GM23338 (cell line): ENCODE measurements around the gene LARGE1. TPM values are rescaled to one million over a fixed set of nuclear protein-coding genes. Genes with fewer than 3 reads are reported as not detected.

Experiments
- ATAC-seq: fragments of 200-7000 bp; cut with Tn5 transposase; 3 replicates; pipeline ENCODE4 v1.9.1; 2020
- DNase-seq: peaks from one replicate; pipeline ENCODE4 v3.0.0-alpha.2; 2015; ENCODE audit warnings: low spot score
- H2AFZ ChIP-seq: fragments of 200-600 bp; sonication (generic); 2 replicates; pipeline ENCODE4 v1.8.0; 2016; ENCODE audit warnings: antibody characterized with exemption, mild to moderate bottlenecking, moderate library complexity
- H3F3A ChIP-seq: fragments of 200-600 bp; sonication (generic); replicated peaks from 2 replicates; pipeline ENCODE4 v1.8.0; 2017; ENCODE audit warnings: antibody characterized with exemption, mixed run types, low read depth
- H3K27ac ChIP-seq: fragments of 200-600 bp; sonication (generic); 2 replicates; pipeline ENCODE4 v1.6.1; 2016; ENCODE audit warnings: low read depth
- H3K27me3 ChIP-seq: fragments of 200-600 bp; sonication (generic); 2 replicates; pipeline ENCODE4 v1.8.0; 2016; ENCODE audit warnings: mild to moderate bottlenecking, mixed run types, moderate library complexity; ENCODE audit not compliant: insufficient read depth
- H3K36me3 ChIP-seq: fragments of 200-600 bp; sonication (generic); 2 replicates; pipeline ENCODE4 v1.8.0; 2016; ENCODE audit warnings: mild to moderate bottlenecking; ENCODE audit not compliant: insufficient read depth
- H3K4me1 ChIP-seq: fragments of 200-600 bp; sonication (generic); 2 replicates; pipeline ENCODE4 v1.8.0; 2016; ENCODE audit warnings: mild to moderate bottlenecking, moderate library complexity; ENCODE audit not compliant: insufficient read depth
- H3K4me2 ChIP-seq: fragments of 200-600 bp; sonication (generic); 2 replicates; pipeline ENCODE4 v1.7.1; 2017; ENCODE audit warnings: mixed run types
- H3K4me3 ChIP-seq: fragments of 200-600 bp; sonication (generic); 2 replicates; pipeline ENCODE4 v1.6.1; 2016; ENCODE audit warnings: mixed run types
- H3K79me2 ChIP-seq: fragments of 200-600 bp; sonication (generic); replicated peaks from 2 replicates; pipeline ENCODE4 v1.8.0; 2017; ENCODE audit warnings: mild to moderate bottlenecking; ENCODE audit not compliant: insufficient read depth
- H3K9me2 ChIP-seq: fragments of 200-600 bp; sonication (generic); 2 replicates; pipeline ENCODE4 v1.8.0; 2017; ENCODE audit not compliant: insufficient read depth
- H4K20me1 ChIP-seq: fragments of 200-600 bp; sonication (generic); replicated peaks from 2 replicates; pipeline ENCODE4 v1.8.0; 2017; ENCODE audit warnings: mild to moderate bottlenecking; ENCODE audit not compliant: insufficient read depth
- H3K27ac Mint-ChIP-seq: 2 replicates; pipeline ENCODE4 v1.8.0; 2020; ENCODE audit warnings: inconsistent platforms, mild to moderate bottlenecking, moderate library complexity, mixed read lengths
- H3K27me3 Mint-ChIP-seq: 3 replicates; pipeline ENCODE4 v1.8.0; 2022; ENCODE audit warnings: low read depth, mild to moderate bottlenecking, moderate library complexity, mixed read lengths, inconsistent platforms; ENCODE audit not compliant: insufficient read depth, poor library complexity
- H3K36me3 Mint-ChIP-seq: 3 replicates; pipeline ENCODE4 v1.8.0; 2021; ENCODE audit warnings: low read depth, mild to moderate bottlenecking, inconsistent platforms, moderate library complexity, mixed read lengths
- H3K4me1 Mint-ChIP-seq: 3 replicates; pipeline ENCODE4 v1.8.0; 2020; ENCODE audit warnings: mild to moderate bottlenecking, inconsistent platforms, mixed read lengths
- H3K4me3 Mint-ChIP-seq: 3 replicates; pipeline ENCODE4 v1.8.0; 2021; ENCODE audit warnings: moderate library complexity, mild to moderate bottlenecking, inconsistent platforms, mixed read lengths
- H3K9me3 Mint-ChIP-seq: 3 replicates; pipeline ENCODE4 v1.8.0; 2020; ENCODE audit warnings: moderate library complexity, mild to moderate bottlenecking, inconsistent platforms, mixed read lengths
- CREB1 ChIP-seq: fragments of 250-450 bp; sonication (Bioruptor Pico); IDR thresholded peaks from 2 replicates; pipeline ENCODE4 v1.5.0; 2020; ENCODE audit warnings: low read depth, mild to moderate bottlenecking, moderate library complexity
- CTCF ChIP-seq, 2 experiments: fragments of 200-600 bp in 1 of 2; sonication (generic) in 1 of 2; conservative IDR thresholded peaks; 2 replicates each; pipeline versions ENCODE4 v1.5.1 to v1.6.1; 2016 to 2017; ENCODE audit warnings: antibody characterized with exemption in 2 of 2, low read depth in 2 of 2, mild to moderate bottlenecking in 2 of 2, moderate library complexity in 1 of 2
- NANOG ChIP-seq: IDR thresholded peaks from 2 replicates; pipeline ENCODE4 v1.6.1; 2016; ENCODE audit warnings: antibody characterized with exemption, borderline replicate concordance
- STAT1 ChIP-seq: IDR thresholded peaks from one replicate; pipeline ENCODE4 v1.6.1; 2016; ENCODE audit warnings: antibody characterized with exemption; ENCODE audit not compliant: unreplicated experiment
- ZNF114 ChIP-seq: fragments of 250-450 bp; sonication (Bioruptor Pico); IDR thresholded peaks from 2 replicates; pipeline ENCODE4 v1.5.0; 2020; ENCODE audit warnings: mild to moderate bottlenecking, moderate library complexity
- polyA plus RNA-seq: library from polyadenylated mRNA; unstranded; fragments of >200 nt; fragmentation: Nextera tagmentation; extraction: Ambion mirVana; gene quantifications from 2 replicates; pipeline ENCODE4 v1.2.1, GENCODE V29; 2016
- total RNA-seq: library from RNA; depleted of rRNA; stranded (reverse); fragments of >200 nt; shearing (Covaris generic); gene quantifications from 2 replicates; pipeline ENCODE4 v1.2.3, GENCODE V29; 2014
- TF ChIP-seq, protein P1 (sequence below): IDR thresholded peaks from 2 replicates; pipeline ENCODE4 v1.6.1; 2016; ENCODE audit warnings: antibody characterized with exemption
- TF ChIP-seq, protein P2 (sequence below): fragments of 250-450 bp; sonication (Bioruptor Pico); IDR thresholded peaks from 2 replicates; pipeline ENCODE4 v1.5.0; 2020; ENCODE audit warnings: mild to moderate bottlenecking, moderate library complexity

LARGE1 gene
- total and polyA plus RNA-seq, 2 experiments from 2014 or later = 12.8 to 75.6 TPM

DNA sequence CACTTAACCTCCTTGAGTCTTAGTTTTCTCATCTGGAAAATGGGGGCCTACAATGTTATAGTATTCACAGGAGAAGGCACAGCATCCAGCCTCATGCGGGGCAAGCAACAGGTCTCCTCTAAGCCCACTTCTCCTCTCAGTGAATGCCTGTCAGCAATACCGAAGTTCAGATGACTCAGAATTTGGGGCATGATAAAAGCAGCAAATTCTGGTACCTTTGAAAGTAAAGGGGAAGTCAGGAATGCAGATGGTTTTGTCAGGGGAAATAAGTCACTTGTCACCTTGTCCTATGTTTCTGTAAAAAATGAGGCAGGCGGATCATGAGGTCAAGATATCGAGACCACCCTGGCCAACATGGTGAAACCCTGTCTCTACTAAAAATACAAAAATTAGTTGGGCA, 350.2 kb downstream of the LARGE1 start (continued):
- no peak for TF ChIP-seq CREB1
- TF ChIP-seq, protein P1, sequence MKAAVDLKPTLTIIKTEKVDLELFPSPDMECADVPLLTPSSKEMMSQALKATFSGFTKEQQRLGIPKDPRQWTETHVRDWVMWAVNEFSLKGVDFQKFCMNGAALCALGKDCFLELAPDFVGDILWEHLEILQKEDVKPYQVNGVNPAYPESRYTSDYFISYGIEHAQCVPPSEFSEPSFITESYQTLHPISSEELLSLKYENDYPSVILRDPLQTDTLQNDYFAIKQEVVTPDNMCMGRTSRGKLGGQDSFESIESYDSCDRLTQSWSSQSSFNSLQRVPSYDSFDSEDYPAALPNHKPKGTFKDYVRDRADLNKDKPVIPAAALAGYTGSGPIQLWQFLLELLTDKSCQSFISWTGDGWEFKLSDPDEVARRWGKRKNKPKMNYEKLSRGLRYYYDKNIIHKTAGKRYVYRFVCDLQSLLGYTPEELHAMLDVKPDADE = no peak
- TF ChIP-seq, protein P2, sequence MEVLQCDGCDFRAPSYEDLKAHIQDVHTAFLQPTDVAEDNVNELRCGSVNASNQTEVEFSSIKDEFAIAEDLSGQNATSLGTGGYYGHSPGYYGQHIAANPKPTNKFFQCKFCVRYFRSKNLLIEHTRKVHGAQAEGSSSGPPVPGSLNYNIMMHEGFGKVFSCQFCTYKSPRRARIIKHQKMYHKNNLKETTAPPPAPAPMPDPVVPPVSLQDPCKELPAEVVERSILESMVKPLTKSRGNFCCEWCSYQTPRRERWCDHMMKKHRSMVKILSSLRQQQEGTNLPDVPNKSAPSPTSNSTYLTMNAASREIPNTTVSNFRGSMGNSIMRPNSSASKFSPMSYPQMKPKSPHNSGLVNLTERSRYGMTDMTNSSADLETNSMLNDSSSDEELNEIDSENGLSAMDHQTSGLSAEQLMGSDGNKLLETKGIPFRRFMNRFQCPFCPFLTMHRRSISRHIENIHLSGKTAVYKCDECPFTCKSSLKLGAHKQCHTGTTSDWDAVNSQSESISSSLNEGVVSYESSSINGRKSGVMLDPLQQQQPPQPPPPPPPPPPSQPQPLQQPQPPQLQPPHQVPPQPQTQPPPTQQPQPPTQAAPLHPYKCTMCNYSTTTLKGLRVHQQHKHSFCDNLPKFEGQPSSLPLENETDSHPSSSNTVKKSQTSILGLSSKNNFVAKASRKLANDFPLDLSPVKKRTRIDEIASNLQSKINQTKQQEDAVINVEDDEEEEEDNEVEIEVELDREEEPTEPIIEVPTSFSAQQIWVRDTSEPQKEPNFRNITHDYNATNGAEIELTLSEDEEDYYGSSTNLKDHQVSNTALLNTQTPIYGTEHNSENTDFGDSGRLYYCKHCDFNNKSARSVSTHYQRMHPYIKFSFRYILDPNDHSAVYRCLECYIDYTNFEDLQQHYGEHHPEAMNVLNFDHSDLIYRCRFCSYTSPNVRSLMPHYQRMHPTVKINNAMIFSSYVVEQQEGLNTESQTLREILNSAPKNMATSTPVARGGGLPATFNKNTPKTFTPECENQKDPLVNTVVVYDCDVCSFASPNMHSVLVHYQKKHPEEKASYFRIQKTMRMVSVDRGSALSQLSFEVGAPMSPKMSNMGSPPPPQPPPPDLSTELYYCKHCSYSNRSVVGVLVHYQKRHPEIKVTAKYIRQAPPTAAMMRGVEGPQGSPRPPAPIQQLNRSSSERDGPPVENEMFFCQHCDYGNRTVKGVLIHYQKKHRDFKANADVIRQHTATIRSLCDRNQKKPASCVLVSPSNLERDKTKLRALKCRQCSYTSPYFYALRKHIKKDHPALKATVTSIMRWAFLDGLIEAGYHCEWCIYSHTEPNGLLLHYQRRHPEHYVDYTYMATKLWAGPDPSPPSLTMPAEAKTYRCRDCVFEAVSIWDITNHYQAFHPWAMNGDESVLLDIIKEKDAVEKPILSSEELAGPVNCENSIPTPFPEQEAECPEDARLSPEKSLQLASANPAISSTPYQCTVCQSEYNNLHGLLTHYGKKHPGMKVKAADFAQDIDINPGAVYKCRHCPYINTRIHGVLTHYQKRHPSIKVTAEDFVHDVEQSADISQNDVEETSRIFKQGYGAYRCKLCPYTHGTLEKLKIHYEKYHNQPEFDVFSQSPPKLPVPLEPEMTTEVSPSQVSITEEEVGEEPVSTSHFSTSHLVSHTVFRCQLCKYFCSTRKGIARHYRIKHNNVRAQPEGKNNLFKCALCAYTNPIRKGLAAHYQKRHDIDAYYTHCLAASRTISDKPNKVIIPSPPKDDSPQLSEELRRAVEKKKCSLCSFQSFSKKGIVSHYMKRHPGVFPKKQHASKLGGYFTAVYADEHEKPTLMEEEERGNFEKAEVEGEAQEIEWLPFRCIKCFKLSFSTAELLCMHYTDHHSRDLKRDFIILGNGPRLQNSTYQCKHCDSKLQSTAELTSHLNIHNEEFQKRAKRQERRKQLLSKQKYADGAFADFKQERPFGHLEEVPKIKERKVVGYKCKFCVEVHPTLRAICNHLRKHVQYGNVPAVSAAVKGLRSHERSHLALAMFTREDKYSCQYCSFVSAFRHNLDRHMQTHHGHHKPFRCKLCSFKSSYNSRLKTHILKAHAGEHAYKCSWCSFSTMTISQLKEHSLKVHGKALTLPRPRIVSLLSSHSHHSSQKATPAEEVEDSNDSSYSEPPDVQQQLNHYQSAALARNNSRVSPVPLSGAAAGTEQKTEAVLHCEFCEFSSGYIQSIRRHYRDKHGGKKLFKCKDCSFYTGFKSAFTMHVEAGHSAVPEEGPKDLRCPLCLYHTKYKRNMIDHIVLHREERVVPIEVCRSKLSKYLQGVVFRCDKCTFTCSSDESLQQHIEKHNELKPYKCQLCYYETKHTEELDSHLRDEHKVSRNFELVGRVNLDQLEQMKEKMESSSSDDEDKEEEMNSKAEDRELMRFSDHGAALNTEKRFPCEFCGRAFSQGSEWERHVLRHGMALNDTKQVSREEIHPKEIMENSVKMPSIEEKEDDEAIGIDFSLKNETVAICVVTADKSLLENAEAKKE (CRISPR knock-in tag) = no peak

- Histone ChIP-seq H3K27me3 (no peaks in the 10 kb centered on the region), H3K9me2 (no peaks in the 10 kb centered on the region), H3K79me2 (peaks cover 18% of the 10 kb centered on the region), H3K36me3 (no peaks in the 10 kb centered on the region), H2AFZ (no peak overlapping the region), H3K4me2 (peak overlapping the region; percentile 58; the same call in 1 of the 2 replicates), H3K27ac (peak overlapping the region; percentile 76), H3K4me3 (no peak overlapping the region), H3K4me1 (peaks cover 22% of the 10 kb centered on the region), H4K20me1 (peaks cover 22% of the 10 kb centered on the region), H3F3A (no peaks in the 10 kb centered on the region)
- peak; percentile 84 for ATAC-seq
- peaks cover 7% of the 10 kb centered on the region for H3K27me3 Mint-ChIP-seq
- peaks cover 6% of the 10 kb centered on the region; the same call in 2 of the 3 replicates for H3K36me3 Mint-ChIP-seq
- peak overlapping the region; percentile 69 for H3K27ac Mint-ChIP-seq
- no peaks in the 10 kb centered on the region for H3K9me3 Mint-ChIP-seq
- peaks cover 36% of the 10 kb centered on the region for H3K4me1 Mint-ChIP-seq
- peak; percentile 35 for DNase-seq
- peak overlapping the region; percentile 31; the same call in 2 of the 3 replicates for H3K4me3 Mint-ChIP-seq
- no peak for TF ChIP-seq ZNF114
- TF ChIP-seq STAT1 = no peak
- TF ChIP-seq NANOG = no peak
- TF ChIP-seq CTCF (conservative IDR thresholded peaks at IDR 0.05; ENCODE audit: low read depth in 2 of 2) = no peak
- TF ChIP-seq, protein P2 (CRISPR knock-in tag) = no peak
Observed at GRCh38 chr22:33569559-33569958, 350.7 kb downstream of the LARGE1 start.
